SK-N-DZ (cell line): ENCODE measurements around the gene GPSM1.

Experiments used
- DNase-seq: peaks from one replicate; pipeline ENCODE4 v3.0.0-alpha.2; 2015; ENCODE audit warnings: low spot score

The GPSM1 gene

DNA sequence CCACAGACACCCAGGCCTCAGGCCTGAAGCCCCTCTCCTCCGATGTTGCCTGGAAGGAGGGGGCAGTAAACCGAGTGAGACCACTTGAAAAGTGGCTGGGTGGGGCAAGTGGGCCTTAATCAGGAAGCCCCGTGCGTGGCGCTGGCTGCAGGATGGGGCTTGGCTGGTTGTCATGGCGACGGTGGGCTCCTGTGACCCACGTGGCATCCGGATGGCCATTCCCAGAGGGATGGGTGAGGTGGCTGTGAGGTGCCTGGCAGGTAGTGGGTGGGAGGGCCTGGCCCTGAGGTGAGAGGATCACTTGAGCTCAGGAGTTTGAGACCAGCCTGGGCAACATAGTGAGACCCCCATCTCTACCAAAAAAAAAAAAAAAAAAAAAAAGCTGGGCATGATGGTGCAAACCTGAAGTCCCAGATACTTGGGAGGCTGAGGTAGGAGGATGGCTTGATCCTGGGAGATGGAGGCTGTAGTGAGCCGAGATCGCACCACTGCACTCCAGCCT, 5.2 kb downstream of the GPSM1 start:
- DNase-seq = no peak

DNA sequence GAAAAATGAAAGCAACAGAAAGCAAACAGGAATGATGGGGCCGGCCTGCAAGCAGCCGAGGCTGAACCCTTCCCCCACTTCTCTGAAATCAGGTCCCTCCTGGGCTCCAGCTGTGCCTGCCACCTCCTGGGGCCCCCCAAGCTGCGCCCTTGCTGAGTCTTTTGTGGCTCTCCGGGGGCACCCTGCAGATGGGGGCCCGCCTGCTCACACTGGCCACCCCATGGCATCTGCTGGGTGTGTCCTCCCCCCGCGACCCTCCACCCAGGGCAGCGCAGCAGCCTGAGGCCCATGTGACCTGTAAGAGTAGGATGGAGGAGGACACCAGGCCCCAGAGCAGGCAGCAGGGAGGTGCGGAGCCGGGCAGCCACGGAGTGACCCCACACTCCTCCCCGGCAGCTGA, 5.7 kb downstream of the GPSM1 start:
- DNase-seq = no peak

DNA sequence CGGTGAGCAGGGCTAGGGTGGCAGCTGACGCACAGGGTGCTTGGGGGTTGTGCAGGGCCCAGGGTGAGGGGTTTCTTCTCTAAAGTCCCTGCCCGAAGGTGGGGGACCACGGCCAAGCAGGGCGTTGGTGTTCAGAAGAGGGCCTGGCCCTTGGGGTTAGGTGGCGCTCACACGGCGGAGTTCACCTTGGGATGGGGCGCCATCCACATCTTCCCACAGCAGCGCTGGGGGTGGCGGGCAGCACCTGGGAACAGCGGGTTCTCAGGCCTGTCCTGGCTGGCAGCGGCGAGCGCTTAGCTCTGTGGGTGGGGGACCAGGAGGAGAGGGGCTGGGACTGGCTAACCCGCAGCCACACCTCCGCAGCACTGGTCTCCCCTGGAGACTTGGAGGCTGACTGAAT, 6.1 kb downstream of the GPSM1 start:
- DNase-seq = no peak

DNA sequence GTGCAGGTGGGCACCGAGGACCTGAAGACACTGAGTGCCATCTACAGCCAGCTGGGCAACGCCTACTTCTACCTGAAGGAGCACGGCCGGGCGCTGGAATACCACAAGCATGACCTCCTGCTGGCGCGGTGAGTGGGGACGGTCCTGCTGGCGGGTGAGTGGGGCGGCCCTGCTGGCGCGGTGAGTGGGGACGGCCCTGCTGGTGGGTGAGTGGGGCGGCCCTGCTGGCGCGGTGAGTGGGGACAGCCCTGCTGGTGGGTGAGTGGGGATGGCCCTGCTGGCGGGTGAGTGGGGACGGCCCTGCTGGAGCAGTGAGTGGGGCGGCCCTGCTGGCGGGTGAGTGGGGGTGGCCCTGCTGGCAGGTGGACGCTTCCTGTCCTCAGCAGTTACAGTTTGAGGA, 7.2 kb downstream of the GPSM1 start:
- DNase-seq = no peak

DNA sequence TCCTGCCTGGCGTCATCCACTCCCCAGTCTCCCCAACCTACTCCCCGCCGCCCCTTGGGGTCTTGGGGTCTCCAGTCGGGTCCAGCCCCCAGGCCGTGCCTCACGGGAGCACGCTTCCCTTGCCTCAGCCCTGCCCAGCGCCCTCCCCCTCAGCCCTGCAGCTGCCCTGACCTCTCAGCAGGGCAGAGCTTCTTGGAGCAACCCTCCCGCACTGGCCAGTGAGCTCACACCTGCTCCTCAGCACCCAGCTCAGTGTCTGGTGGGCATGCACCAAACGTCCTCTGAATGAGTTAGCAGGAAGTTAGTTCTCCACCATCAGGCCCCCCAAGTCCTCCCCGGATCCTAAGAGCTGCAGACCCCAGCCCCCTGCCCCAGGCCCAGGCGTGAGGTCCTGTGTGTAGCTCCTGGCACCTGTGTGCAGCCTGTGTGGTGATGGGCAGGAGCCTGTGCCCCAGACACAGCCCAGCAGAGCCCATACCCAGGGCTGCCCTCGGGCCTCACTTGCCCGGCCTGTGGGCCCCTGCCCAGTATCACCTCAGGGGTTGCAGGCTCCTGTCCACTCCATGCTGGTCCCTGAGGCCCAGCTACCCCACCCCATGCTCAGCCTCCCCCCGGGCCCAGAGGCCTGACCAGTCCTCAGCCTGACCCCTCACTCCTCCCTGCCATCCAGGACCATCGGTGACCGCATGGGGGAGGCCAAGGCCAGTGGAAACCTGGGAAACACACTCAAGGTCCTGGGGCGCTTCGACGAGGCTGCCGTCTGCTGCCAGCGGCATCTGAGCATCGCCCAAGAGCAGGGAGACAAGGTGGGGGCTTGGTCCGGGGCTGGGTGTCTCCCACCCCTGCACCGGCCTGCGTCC, 8.2 kb downstream of the GPSM1 start:
- DNase-seq = no peak

DNA sequence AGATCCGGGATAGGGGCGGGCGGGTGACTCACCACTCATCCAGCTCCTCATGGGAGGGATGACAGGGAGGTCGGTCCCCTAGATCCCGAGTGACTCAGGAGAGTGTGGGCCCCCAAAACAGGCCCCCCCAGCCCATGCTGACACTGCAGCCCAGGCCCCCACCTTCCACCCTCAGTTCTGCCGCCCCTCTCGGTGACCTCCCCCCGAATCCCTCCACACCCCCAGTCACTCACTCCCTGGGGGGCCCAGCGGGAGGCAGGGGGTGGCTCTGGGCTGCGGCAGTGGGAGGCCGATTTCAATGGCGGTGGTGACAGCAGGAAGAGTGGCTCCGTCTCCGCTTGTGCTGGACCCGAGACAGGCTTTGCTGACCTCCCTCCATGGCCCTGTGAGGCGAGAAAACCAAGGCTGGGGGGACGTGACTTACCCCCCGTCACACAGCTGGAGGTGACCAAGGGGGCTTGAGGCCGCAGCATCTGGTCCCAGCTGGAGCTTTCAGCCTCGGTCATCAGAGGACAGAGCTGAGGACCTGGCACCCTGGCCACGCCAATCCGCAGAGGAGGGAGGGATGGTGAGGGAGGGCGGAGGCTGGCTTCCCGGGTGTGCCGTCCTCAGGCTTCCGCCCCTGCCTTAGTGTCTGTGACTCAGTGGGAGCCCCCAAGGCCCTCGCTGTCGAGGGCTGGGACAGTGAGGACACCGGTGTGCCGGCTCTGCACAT, 9.0 kb downstream of the GPSM1 start:
- DNase-seq = no peak

DNA sequence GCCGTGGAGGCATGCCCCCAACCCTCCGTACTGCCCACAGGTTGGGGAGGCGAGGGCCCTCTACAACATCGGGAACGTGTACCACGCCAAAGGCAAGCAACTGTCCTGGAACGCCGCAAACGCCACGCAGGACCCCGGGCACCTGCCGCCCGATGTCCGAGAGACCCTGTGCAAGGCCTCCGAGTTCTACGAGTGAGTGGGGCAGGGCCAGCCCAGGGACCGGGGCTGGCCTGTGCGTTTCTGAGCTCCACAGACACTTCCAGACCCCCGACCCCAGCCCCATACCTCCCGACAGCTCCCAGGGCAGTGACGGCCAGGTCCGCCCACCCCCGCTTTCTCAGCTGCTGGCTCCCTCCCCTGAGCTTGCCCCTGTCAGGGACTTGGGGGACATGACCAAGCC, 9.5 kb downstream of the GPSM1 start:
- no peak for DNase-seq

DNA sequence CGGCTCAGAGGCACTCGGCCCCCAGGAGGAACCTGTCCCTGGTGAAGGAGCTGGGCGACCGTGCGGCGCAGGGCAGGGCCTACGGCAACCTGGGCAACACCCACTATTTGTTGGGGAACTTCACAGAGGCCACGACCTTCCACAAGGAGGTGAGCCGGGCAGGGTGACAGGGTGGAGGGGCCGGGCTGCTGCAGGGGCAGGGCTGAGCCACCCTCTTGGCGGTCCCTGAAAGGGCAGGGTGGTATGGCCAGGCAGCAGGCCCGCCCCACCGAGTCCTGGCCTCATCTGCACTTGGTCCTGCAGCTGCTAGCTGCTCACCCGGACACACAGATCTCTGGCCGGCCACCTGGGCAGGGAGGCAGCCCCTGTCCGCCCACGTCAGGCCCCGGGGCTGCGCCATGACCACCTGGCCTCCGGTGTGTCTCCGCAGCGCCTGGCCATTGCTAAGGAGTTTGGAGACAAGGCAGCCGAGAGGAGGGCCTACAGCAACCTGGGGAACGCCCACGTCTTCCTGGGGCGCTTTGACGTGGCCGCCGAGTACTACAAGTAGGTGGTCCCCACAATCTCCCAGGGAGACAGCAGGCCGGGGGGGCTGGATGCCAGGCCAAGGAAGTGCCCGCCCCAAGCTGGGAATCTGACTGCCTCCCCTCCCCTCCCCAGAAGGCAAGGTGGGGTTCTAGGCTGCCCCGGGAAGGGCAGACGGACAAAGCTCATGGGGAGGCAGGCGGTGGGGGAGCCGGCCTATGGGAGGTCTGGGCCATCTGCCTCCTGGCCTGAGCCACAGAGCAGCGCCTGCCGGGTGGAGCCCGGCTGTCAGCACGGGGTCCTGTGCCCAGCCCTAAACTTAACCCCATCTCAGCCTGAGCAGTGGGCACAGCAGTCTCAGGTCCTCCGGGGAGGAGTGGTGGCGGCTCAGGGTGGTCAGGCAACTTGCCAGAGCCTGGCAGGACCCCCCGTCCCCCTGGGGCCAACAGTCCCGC, 10.4 kb downstream of the GPSM1 start:
- no peak for DNase-seq

DNA sequence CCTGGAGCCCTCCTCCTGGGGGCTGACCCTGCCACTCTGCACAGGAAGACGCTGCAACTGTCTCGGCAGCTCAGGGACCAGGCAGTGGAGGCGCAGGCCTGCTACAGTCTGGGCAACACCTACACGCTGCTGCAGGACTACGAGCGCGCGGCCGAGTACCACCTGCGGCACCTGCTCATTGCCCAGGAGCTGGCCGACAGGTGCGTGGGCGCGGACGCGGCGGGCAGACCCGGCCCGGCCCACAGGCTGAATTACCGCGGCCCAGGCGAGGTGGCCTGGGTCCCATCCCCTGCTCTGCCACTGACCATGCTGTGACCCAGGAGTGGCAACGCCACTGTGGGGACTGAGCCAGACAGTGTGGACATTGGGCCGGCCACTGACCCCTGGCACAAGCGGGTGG, 11.2 kb downstream of the GPSM1 start:
- no peak for DNase-seq

DNA sequence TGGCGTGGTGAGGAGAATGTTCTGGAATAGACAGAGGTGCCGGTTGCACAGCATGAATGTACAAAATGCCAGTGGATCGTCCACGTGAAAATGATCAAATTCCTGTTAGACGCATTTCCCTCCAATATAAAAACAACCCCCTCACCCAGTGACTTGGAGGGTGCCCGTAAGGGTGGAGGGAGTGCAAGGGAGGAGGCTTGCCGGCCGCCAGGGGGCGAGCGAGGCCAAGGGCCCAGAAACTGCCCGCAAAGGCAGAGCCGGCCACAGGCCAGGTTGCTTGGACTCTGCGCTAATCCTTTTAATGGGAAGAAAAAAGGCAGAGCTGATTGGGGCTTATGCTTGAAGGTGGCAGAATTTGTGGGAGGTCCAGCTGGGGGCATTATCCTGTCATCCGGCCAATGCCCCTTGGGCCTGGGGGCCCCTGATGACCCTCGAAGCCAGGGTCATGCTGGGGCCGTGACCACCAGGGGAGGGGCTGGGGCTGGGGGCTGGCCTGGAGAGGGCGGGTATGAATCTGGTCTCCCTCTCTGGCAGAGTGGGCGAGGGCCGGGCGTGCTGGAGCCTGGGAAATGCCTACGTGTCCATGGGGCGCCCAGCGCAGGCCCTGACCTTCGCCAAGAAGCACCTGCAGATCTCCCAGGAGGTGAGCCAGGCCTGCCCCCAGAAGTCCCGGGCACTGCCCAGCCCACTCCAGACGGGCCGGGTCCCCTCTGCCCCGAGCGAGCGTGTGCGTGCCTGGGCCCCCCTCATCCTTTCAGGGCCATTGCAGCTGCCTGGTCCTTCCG, 12.0 kb downstream of the GPSM1 start:
- DNase-seq = peak; percentile 63

DNA sequence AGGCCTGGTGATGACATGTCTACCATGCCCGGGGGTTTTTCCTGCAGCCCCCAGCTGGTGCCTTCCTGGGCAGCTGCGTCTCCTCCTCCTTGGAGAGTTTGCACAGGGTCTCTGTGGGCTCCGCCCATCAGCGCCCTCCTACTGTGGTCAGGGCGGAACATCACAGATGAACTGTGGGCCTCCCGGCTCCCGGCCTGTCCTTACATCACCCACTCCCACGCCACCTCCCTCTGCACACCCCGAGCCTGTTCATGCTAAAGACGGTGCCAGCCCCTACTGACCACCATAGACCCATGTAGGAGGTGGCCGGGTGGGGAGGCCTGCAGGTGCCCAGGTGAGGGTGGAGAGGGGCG, 12.6 kb downstream of the GPSM1 start:
- no peak for DNase-seq

DNA sequence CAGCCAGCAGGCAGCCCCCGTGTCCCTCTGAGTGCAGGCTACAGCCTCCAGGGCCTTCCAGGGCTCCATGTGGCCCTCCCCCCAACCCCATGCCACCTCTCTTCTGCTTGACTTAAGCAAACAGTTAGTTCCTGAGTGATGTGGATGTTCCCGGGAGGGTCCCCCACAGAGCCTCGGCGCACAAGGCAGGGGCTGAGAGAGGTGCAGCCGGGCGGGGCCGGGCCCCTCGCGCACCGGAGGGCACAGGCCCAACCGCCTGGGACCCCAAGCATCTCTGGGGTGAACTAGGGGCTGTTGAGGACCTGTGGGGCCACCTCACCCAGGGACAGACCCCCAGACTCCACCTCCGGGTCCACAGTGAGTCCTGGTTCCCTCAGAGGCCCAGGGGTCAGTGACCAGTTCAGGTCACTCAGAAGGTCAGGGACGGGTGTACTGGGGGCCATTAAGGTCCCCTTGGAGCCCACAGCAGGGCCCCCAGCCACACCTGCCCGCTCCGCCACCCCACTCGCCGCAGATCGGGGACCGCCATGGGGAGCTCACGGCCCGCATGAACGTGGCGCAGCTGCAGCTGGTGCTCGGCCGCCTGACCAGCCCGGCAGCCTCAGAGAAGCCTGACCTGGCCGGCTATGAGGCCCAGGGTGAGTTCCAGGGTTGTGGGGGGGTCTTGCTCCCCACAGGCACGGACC, 13.2 kb downstream of the GPSM1 start:
- no peak for DNase-seq

DNA sequence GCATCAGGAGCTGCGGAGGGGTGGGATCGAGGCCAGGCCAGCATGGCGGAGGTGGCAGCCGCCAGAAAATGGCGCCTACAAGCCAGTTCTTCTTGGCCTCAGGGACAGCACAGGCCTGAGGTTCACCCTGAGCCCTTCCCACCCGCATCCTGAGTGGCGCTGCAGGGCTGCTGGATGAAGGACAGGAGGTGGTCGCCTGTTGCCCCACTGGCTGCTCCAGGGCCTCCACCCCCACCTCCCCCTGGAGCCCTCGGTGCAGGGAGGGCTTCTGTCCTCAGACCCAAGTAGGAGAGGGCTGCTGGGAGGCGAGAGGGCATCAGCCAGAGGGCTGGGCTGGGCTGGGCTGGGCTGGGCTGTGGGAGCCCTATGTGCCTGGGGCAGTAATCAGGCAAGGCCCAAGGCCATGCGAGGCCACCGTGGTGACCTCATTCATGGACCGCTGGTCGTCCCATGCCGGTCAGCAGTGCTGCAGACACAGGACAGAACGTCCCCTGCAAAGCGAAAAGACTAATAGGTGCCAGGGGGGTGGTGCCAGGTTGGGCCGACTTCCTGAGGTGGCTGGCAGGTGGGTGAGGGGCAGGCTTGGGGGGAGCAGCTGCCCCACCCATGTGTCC, 13.8 kb downstream of the GPSM1 start:
- DNase-seq = no peak

DNA sequence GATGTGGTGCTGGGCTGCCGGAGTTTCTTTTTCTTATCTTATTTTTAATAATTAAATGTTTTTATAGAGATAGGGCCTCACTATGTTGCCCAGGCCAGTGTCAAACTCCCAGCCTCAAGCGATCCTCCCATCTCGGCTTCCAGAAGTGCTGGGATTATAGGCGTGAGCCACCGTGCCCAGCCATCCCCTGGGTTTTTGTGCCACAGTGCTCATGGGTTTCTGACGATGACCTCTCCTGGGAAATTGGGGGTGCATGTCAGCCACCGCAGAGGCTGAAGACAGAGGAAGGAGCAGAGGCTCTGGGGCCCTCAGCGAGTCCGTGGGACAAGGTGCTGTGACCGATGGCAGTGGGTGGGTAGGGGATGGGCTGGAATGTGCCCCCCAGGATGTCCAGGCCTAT, 14.4 kb downstream of the GPSM1 start:
- DNase-seq = no peak

DNA sequence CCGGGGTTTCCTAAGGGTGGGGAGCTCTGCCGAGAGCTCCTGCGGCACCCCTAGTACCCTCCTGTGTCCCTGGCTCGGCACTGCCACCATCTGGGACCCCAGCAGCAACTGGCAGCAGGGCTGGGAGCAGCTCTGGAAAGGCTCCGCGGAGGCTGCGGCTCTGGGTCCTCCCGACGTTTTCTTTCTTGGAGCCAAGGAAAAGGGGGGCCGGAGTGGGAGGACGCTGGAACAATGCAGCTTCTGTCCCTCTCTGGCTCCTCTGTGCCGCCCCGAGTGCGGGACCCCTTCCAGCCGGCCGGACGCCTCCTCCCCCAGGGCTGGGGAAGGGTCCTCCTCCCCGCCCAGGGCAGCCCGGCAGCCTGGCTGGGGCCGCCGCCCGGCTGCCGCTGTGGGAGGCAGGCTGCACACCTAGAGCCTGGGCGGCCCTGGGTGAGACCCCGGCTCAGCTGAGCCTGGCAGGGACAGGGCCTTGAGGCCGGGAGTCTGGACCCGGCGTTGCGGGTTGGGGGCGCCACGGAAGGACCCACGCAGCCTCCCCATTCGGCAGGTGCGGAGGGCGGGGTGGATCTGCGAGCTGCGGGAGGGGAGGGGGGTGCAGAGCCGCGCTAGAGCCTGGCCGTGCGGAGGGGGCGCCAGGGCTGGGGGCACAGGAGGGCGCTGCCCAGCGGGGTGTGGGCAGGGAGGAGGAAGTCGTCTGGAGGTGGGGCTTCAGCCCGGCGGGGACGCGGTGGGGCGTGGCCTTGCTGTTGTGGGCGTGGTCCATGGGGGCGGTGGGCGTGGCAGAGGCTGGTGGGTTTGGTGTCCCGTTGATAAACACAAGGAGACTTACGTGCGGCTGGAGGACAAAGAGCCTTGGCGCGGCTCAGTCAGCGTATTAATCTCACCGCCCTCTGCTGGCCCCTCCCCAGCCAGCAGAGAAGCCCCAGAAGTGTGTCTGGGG, 15.1 kb downstream of the GPSM1 start:
- DNase-seq = no peak

DNA sequence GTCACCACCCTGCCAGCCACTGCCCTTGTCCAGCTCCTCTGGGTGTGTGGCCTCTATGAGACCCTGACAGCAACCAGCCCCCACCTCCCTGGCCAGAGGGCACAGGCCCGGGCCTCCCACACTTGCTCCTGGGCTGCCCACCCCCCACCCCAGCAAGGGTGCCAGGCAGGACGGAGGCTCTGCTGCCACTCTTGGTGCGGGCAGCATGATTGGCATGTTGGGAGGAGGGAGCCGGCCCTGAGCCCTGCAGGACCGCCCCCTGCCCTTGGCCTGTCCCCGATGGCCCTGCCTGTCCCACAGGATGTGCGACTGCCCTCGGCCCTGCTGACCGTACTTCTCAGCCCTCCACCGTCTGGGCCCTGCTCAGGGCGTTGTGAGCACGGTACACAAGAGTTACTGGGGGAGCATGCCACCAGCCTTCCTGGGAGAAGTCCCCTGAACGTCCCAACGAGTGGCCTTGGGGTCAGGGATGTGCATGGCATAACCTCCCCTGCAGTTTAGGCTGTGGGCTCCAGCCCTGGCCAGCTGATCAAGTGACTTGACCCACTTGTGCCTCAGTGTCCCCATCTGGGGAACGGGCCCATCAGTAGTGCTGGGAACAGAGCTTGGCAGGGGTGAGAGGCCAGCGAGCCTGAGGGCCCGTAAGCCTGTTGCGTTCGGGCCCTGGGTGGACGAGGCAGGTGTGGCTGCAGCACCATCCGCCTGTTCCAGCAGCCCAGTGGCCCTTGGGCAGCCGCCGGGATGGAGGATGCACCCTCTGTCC, 16.0 kb downstream of the GPSM1 start:
- DNase-seq = no peak

DNA sequence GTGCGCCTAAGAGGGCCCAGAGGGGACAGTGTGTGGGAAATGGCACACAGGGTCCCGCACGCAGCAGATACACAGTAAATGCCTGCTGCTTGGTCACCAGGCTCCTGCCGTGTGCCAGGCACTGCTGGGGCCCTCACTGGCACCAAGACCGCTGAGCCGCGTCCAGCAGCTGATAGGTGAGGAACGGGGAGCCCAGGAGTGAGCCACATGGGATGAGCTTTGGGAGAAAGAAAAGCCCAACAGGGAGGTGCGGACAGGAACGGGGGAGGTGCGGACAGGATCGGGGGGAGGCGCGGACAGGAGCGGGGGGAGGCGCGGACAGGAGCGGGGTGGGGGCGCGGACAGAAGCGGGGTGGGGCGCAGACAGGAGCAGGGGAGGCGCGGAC, 16.5 kb downstream of the GPSM1 start:
- DNase-seq = no peak
